Activated CD4-positive, CD25-positive, alpha-beta regulatory T cell (primary cell): ENCODE measurements around the gene FAM13A.
"Not testable (repeated sequence)": the region's sequence is repeated elsewhere in the genome, so short reads cannot be mapped to it uniquely, and the experiment has no call there.

ENCODE experiments used
- DNase-seq, 4 experiments: peaks; one replicate each; lab custom pipeline; 2025; lab: John Stamatoyannopoulos, UW

The FAM13A gene

DNA sequence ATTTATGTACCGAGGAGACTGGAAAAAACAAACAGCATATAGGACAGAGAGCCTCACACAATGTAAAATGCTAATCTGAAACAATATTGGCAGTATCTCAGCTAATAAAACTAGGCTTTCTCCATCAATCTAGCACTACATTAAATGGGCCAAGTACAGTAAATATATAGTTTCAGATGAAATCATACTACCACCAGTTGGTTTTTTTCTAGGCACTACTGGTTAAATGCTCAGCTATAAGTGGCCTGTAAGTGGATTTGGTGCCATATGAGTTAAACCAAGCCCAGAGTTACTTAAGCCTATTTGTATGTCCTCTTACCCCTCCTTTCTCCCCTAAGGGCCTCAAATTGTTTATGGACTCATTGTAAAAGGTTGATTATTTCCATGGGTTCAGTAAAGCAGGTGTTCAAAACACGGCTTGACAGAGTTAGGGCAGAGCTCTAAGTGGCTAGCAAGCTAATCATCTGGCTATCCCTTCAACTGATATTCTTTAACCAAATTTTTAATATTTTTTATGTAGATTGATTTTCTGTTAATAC, 57.5 kb downstream of the FAM13A start:
- DNase-seq, result no peak

DNA sequence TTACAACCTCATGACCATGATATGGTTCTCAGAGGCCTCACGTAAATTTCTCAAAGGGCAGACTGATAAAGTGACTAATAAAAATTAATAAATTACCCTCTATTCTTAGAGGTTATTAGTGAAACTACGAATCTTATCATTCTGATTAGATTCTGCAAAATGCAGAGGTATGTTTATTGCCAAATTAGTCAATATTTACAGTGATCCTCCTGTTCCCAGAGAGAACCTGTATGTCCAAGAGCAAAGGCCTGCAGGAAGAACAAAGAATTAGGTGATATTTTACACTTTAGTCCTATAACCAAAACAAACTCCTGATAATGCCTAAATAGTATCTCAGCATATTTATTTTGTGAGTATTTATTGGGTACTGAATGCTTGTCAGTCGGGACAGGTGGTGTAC, 58.1 kb downstream of the FAM13A start:
- DNase-seq, result no peak

DNA sequence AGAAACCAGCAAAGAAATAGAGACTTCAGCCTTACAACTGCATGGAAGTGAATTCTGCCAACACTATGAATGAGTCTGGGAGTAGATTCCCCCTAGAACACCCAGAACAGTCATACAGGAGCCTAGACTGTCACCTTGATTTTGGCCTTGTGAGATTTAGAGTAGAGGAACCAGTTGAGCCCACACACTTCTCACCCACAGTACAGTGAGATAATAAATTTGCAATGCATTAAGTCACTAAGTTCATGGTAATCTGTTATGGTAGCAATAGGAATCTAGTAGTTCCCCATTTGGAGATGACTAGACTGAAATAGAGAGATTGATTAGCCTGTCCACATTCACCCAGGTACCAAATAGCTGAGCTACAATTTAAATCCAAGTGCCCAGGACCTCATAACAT, 59.0 kb downstream of the FAM13A start:
- DNase-seq, result no peak

DNA sequence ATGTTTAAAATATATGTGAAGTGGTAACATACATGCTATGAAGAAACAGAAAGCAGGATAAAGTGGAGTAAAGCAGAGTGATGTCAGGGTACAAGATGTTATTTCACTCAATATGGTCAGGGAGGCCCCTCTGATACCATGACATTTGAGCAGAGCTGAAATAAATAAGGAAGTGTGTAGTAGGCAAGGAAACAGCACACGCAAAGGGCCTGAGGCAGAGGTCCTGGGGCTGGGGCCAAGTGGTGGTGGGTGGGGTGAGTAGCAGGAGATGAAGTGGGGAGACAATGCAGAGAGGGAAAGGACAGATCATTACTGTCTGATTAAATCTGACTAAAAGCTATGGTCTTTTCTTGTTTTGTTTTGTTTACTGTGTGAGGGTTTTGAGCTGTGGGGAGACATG, 61.1 kb downstream of the FAM13A start:
- no peak for DNase-seq

DNA sequence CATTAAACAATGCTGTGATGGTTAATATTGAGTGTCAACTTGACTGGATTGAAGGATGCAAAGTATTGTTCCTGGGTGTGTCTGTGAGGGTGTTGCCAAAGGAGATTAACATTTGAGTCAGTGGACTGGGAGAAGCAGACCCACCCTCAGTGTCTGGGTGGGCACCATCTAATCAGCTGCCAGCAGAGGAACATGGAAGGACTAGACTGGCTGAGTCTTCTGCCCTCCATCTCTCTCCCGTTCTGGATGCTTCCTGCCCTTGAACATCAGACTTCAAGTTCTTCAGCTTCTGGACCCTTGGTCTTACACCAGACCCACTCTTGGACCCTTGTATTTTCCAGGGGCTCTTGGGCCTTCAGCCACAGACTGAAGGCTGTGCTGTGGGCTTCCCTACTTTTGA, 61.7 kb downstream of the FAM13A start:
- DNase-seq, result not testable (repeated sequence)

DNA sequence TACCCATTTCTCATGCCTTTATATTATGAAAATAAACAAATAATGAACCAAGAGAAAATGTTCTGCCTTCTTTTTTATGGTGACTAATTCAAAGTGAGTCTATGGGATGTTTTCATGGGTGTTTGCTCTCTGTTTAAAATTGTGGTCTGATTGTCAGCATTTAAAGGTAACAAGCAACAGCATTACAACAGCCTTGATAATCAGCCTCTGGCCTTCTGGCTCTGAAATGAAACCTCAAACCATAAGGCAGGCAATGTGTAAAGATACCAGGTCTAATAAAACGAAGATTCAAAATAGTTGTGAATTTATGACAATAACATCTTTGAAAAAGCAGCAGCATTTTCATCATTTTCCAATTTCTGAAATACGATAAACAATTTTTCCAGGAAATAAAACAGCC, 63.7 kb downstream of the FAM13A start:
- DNase-seq, result no peak

DNA sequence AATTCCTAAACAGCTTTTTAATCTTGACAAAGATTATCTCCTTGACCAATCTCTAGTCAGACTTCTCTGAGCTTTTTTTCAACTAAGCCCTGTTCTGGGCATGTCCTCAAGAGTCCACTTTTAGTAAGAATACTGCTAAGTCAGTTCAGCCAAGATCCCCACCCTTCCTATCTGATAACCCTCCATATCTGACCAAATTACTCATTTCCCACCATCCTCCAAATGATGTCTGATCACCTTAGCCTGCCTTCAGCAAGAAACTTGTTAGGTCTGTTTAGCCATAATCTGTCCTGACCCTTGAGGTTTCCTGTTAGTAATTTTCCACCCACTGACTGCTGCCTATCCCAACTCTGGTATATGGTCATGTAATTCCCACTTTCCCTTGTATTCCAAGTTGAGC, 65.2 kb downstream of the FAM13A start:
- no peak for DNase-seq

DNA sequence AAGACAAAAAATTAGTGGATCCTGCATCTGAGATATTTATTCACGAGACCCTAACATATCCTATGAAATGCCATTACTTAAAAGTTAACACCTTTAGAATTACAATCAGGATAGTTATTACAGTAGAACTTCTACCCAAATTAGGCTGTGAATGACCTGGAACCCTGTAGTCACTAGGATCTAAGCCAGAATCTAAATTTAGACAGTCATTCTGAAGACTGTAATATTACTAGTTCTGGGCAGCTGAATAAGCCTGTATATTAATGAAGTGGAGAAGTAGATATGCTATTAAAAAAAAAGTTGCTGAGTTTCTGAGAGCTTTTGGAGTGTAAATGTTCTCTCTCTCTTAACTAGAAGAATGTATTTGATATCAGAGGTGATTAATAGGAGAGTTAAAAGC, 67.0 kb downstream of the FAM13A start:
- no peak for DNase-seq

DNA sequence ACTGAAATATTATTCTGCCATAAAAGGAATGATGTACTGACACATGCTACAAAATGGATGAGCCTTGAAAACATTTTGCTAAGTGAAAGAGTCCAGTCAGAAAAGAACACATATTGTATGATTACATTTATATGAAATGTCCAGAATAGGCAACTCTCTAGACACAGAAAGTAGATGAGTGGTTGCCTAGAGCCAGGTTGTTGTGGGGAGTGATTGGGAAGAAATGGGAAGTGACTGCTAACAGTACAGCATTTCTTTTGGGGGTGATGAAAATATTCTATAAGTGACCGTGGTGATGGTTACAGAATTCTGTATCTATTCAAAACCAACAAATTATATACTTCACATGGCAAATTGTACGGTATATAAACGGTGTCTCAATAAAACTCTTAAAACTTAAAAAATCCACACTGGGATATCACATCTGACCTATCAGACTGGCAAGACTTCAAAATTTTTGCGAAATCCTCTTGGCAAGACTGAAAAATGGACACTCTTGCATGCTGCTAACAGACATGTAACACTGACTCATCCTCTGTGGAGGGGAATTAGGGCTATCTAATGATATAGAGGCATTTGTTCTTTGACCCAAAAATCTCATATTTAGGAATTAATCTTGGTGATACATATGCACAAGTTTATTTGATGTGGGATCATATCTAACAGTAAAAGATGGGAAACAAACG, 71.8 kb downstream of the FAM13A start:
- no peak for DNase-seq

DNA sequence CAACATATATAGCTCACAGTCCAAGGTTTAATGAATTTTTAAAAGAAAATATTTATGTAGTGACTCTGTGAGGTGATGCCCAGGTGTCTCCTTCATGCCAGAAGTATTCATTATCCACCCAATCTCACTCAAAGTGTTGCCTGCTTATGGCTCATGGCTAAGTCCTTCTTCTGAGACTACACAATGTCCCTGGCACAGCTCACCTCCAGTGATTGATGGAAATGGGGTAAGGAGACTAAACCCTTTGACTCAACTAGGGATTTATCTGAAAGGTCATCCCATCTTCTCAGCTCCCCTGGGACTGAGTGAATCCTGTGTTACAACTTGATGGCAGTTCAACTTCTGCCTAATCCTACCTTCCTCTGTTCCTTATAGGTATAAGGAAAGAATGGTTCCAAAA, 74.2 kb downstream of the FAM13A start:
- no peak for DNase-seq

DNA sequence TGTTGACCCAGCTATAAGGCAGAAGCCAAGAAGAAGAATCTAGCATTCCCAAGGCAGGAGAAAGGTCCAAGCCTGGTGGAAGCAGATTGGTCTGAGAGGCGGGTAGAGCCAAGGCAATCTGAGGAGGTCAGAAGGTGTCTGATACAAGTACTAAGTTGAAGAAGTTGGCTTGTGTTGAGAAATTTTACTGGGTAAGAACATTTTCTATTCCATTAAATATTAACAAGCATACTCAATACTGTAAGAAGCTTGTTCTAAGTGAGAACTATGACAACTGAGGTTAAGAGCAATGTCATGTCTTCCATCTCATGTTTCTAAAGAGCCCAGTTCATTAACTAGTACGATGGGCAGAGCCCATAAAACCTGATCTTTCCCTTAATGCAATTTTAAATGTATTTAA, 75.0 kb downstream of the FAM13A start:
- no peak for DNase-seq

DNA sequence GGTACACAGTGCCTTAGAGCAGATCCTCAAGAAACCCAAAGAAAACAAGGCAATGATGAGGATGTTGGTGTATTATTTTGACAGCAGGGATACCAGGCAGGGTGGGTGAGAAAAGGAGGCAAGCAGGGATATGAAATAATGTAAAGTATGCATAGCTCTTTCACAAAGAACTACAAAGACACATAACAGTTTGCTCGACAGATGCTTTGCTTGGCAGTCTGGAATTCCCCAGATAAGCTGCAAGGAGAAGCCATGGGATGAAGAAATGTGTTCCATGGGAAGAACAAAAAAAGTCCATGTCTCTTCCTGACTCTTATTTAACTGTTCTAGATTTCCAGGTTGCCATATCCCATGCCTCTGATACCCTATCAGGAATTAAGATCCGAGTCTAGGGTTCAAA, 75.4 kb downstream of the FAM13A start:
- DNase-seq, result no peak

DNA sequence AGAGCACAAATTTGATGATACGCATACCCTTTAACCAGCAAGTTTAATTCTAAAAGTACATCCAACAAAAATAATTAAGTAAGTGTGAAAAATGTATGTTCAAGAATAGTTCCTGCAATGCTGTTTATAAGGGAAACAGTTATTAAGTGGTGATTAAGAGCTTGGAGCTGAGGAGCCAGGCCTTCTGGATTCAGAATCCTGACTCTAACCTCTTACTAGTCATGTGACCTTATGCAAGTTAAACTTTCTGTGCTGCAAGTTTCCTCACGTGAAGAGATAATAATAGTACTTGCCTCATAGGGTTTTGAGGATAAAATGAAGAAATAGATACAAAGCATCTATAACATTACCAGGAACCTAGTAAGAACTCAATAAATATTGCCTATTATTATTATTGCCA, 77.7 kb downstream of the FAM13A start:
- no peak for DNase-seq

DNA sequence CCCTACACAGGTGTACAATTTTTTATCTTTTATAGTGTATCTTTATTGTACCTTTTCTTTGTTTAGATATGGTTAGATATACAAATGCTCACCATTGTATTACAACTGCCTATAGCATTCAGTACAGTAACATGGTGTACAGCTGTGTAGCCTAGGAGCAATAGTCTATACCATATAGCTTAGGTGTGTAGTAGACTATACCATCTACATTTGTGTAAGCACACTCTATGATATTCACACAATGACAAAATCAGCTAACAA, 80.3 kb downstream of the FAM13A start:
- no peak for DNase-seq

DNA sequence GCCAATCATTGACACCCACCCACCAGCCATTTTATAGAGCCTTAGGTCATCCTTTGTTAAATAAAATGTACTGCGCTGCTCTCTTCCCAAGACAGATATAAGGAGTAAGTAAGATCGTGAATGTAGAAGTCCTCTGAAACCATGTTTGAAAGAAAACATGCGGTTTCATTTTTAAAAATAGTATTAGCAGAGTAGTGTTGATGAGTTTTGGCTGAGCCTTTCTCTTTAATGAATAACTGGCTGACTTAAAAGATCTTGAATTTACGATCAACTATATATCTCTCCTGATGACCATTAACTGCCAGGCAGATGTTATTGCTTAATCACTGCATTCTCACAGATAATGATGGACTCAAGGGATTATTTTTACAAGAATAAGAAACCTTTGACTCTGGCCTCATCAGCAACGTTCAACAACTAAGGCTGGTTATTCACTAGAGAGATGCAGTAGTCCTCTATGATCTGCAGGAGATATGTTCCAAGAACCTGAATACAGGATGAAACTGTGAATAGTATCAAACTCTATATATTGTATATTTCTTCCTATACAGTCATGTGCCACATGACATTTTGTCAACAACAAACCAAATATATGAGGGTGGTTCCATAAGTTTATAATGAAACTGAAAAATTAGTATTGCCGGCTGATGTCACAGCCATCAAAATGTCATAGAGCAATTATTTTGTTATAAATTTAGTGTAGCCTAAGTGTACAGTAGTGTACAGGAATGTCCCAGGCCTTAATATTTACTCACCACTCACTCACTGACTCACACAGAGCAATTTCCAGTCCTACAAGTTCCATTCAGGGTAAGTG, 80.8 kb downstream of the FAM13A start:
- no peak for DNase-seq

DNA sequence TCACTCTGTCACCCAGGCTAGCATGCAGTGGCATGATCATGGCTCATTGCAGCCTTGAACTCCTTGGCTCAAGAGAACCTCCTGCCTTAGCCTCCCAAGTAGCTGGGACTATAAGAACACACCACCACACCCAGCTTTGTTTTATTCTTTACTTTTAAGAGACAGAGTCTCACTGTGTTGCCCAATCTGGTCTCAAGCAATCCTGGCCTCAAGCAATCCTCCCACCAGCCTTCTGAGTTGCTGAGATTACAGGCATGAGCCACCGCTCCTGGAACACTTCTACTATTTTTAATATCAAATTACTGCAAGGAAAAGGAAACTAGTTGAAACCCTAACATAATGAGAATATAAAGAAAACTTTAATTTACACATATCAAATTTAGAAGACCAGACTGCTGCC, 85.4 kb downstream of the FAM13A start:
- DNase-seq, result no peak

DNA sequence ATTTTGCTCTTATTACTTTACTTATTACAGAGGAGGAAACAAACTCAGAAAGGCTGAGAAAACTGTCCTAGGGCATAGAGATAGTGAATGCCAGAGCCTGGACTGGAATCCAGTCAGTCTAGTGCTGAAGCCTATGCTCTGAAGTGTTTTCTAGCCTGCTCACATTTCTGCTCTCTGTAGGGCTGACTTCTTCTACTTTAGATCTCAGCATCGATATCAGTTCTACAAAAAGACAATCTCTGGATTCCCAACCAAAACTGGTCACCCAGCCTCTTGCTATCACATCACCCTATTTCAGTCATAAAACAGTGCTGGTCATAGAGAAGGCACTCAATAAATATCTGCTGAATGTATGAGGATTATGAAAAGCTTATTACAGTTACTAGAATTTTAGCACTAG, 87.2 kb downstream of the FAM13A start:
- no peak for DNase-seq

DNA sequence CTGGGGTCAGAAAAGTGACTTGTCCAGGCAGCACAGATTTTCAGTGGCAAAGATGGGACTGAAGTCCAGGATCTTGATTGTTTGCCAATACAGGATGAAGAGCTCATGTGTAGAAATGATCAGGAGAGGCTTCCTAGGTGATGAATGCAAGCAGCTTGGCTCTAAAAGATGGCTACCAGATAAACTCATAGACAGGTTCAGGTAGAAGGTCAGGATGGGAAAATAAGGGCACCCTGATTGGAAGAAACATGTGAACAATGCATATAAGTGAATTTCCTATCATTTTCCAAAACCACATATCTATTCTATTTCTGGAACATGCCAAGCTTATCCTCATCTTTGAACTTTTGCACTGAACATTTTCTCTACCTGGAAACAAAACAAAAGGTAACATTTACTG, 87.7 kb downstream of the FAM13A start:
- DNase-seq, result no peak

DNA sequence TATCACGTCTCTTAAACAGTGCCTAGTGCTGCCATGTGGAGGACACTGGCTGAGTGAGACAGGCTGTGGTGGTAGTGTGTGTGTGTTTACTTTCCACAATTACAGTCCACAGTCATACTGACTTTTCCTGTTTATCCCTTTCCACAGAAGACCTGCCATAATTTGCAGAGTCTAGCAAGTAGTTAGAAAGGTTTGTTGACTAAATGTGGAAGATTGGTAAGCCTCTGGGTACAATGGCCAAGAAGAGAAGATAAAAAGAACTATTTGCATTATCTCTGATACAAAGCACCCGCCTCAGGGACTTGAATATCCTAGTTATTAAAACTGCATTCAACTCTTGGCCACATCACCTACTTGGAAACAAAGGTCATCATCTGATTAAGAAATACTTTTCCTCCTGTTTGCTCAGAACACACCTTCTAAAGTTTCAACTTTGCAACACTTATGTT, 89.1 kb downstream of the FAM13A start:
- DNase-seq, result no peak

DNA sequence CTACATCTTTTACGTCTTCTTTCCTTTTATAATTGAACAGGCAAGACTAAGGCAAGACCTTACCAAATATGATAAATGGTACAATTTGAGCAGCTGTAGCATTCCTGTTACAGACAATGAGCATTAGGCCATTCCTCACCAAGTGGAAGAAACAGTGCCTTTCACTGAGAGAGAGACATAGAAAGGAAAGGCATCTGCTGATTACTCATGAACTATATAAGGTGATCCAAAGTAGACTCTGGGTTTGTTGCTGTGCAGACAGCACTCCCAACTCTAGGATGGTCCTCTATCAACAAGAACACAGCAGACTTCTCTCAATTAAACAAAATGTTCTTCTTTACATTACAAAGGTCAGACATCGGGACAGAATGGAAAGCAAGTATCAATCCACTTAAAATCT, 91.9 kb downstream of the FAM13A start:
- no peak for DNase-seq

DNA sequence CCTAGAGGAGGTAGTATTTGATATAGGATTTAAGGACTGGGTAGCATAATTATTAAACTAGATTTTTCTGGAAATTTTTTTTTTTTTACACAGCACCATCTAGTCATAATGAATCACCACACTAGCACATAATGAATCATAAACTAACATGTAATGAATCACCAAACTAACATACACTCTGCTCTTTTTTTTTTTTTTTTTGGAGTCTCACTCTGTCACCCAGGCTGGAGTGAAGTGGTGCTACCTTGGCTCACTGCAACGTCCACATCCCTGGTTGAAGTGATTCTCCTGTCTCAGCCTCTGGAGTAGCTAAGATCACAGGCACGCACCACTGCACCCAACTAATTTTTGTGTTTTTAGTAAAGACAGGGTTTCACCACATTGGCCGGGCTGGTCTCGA, 92.5 kb downstream of the FAM13A start:
- DNase-seq, result peak in 1 of 4 experiments; percentile 1

DNA sequence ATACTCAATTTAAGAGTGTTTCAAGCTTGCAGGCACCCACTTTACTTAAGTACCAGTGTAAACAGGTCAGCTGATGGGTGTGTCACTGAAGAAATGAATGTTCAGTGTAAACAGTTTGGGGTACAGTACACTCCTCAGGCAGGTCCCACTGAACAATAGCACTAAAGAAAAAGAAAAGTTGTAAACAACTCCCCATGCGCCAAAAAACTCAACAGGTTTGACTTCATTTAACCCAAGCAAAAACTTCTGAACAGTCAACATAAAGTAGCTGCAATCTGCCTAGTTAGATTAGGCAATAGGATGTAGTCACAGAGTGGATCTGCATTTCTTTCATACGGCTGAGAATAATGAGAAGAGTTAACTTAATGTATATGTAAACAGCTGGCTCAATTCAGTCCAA, 93.2 kb downstream of the FAM13A start:
- no peak for DNase-seq

DNA sequence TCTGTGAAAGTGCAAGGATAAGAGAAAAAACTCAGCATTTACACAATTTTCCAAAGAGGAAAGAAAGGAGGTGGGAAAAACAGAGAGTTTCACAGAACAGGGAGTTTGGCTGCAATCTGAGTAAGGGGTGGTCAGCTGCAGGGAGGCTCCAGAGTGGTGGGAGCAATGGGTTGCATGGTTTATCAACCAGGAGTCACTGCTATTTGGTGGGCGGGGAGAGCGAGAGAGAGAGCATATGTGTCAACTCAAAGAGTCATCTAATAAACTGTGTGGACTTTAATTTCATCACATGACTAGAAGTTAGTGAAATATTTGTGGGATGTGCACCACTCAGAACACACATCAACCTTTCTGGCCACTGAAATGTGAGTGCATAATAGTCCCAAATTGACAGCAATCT, 94.6 kb downstream of the FAM13A start:
- no peak for DNase-seq

DNA sequence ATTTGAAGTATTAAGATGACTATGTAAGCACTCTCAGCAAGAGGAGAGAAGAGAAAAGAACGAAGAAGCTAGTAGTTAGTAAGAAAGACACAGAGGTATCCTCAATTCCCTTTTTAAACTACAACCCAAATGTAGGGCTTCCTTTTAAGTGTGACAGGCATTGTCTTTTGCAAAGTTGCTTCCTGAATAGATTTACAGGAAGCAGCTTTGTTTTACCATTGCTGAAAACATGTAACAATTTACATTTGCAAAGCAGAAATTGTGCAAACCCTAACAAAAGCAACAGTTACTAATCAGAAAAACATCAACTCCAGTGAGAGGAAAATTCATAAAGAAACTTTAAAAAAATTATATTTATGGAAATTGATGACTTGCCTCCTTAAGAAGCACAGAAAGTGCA, 96.4 kb downstream of the FAM13A start:
- no peak for DNase-seq
